Stimulated activated CD4-positive, alpha-beta T cell treated with anti-CD3 and anti-CD28 coated beads, Interleukin-12 subunit alpha, Interleukin-12 subunit beta, amount 100 ng/mL, for 24 hours (primary cell): ENCODE results near the gene MVB12B.

Experiments
- DNase-seq, 2 experiments: peaks; one replicate each; pipeline ENCODE4 v3.0.0-alpha.2; 2020; ENCODE audit warnings: low read depth in 2 of 2

MVB12B gene

DNA sequence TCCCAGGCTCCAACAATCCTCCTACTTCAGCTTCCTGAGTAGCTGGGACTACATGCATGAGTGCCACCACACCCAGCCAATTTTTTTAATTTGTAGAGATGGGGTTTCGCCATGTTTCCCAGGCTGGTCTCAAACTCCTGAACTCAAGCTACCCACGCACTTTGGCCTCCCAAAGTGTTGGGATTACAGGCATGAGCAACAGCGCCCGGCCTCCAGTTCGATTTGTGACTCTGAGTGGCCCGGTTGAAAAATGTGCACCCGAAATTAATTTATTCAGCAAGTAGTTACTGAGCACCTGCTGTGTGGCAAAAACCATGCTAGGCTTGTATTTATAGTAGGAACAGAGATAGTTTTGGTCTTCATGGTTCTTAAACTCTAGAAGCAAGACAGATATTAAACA, 58.3 kb downstream of the MVB12B start:
- DNase-seq, result no peak

DNA sequence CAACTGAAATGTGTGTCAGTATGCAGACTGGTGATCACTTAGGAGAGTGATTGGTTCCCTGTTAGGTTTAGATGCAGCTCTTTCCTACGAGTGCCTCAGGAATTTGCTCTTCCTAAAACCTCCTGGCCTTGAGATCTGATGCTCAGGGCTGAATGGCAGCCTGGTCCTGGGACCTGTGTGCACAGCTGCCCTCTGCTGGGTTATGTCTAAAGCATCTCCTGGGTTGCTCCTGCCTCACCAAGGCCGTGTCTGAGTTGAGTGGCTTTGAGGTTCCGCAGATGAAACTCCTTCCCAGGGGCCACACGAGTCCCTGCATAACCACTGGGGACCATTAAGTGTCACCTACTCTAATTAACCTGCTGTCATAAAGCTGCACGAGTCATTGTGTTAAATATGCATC, 59.5 kb downstream of the MVB12B start:
- no peak for DNase-seq

DNA sequence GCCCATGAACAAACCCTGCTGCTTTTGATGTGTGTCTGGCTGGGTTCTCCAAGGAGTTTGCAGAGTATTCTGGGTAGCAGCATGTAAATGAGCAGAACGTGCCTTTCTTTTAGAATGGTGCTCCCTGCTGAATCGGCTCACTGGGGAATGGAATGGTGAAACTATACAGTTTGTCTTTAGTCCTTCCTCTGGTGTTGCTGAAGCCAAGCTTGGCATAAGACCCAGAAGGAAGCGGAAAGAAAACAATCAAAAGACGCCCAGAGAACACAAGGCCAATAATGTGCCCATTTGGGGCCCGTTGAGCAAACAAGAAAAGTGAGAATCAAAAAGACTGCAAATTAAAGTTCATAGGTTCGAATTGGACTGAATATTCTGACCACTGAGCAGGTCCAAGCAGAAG, 60.1 kb downstream of the MVB12B start:
- DNase-seq, result no peak

DNA sequence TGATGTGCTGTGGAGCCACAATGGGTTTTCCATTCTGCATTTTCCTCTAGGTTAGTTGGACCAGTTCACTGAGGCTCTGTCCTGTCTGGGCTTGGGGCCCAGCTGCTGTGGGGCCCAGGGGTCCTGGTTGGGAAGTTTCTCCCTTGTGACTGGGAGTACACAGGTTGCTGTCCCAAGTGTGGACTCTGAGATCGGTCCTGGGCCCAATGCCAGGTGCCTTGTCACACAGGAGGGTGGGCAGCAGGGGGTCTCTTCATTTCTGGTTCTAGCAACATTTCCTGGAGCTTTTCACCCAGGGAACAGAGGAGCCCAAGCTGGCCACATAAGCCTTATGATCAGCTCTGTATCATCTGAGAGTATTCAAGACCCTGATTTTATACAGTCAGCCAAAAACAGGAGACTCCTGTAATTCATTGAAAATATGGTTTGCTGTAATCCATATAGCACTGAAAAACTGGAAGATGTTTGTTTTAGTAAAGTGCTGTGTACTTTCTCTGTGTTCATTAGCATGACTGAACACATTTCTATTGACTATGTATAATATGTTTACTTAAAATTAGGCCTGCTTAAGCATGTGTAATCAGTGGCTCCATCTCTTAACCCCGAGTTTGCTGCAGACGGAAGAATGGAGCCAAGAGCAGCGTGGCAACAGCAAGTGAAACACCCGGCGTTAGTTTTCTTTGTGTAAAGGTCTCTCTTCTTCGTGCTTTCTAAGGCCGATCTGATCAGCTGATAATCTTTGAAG, 62.5 kb downstream of the MVB12B start:
- DNase-seq, result no peak

DNA sequence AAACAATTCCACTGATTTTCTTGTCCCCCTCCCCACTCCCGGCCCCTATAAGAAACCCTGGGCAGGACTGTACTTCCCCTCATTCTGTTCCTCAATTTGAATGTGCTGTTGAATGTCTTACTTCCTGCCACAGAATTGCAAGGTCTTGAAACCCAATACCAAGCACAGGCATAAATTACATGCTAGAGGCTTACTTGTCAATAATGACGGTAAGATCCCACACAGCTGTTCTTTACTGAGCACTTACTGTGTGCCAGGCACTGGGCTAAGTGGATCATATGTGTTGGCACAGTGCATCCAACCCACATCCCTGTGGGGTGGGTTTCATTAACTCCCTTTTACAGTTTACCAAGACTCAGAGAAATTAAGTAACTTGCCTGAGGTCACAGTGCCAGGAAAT, 63.4 kb downstream of the MVB12B start:
- no peak for DNase-seq

- DNase-seq, result no peak
Measured at GRCh38 chr9:126390923-126391322, 64.3 kb downstream of the MVB12B start.

GRCh38 chr9:126391713-126392661, 65.4 kb downstream of the MVB12B start:
- no peak for DNase-seq

GRCh38 chr9:126392662-126393371, 66.2 kb downstream of the MVB12B start:
- DNase-seq, result no peak

DNA sequence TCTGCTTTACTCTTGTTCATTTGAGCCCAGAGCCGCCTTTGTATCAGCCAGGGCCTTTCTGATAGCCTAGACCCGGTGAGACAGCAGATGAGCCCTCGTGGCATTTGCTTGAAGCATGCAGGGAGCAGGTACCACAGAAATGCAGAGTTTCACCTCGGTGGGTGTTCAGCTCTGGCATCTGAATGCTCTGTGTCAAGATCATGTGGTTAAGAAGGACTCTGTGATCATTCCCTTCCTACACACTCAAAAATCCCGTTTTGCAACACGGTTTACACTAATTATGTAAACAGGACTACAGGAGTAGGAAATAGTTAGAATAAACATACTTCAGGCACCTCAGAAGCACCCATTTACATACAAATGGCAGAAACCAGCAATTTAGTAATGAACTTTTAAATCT, 67.2 kb downstream of the MVB12B start:
- no peak for DNase-seq

DNA sequence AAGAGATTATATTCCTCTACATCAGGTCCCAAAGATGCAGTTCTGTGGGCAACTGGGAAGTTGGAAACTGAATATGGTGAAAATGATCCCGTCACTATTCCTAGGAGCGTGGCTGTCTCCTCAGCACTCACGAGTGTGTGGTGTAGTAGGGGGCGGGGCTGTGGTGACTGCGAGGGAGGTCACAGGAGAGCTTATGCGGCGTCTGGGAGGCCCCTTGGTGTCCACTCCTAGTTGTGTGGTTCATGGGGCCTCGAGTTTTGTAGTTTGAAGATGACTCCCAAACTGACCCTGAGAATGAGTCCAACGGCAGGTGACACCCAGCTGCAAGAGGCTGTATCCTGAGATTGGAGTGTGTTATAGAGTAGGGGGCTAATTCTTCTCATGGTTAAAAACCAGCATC, 68.2 kb downstream of the MVB12B start:
- no peak for DNase-seq

DNA sequence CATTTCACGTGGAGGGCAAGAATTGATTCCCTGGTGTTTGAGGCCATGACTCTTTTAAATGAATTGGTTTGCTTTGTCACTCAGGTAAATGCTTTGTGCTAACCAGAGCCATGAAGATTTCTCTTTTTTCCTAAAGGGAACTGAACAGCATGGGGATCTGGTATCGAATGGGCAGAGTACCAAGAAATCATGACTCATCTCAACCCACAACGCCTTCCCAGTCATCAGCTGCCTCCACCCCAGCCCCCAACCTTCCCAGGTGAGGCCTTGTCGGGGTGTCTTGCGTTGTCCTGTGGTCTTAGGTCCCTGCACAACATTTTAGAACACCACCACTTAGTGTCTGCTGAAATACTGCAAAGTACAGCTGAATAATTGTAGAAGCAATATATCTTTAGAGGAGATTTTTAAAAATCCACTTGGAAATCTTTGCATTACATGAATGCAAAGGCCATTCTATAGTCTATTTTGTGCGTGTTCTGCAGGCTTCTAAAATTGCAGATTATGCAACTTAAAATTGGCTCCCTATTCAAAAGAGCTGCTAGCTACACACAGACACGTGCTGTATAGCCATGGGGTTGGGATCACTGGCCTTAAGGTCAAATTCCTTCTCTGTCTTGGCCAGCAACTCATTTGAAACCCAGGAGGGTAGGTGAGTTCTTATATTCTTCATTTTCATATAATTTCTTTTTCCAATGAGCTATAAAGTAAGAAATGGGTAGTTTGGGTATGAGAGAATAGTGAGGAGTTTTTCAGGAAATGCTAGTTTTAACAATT, 69.0 kb downstream of the MVB12B start:
- DNase-seq, result no peak

DNA sequence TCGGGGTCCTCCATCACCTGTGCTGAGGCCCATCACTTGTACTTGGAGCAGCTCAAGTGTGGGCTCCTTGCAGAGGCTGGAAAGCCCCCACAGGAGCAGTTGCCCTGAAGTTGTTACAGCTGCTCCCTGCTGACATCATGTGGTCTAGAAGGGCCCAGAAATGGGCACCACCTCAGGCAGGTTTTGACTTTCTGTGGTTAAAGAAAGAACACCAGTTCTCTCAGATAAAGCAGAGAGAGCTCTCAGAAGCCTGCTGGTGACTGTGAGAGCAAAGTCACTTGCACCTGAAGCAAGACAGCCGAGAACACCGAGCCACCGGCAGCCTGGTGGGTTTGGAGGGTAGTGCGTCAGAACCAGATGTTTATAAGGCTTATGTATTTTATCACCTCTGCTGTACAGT, 70.4 kb downstream of the MVB12B start:
- DNase-seq, result peak; percentile 19 to 41

GRCh38 chr9:126398403-126399058, 71.9 kb downstream of the MVB12B start:
- DNase-seq, result peak; percentile 50 to 74

DNA sequence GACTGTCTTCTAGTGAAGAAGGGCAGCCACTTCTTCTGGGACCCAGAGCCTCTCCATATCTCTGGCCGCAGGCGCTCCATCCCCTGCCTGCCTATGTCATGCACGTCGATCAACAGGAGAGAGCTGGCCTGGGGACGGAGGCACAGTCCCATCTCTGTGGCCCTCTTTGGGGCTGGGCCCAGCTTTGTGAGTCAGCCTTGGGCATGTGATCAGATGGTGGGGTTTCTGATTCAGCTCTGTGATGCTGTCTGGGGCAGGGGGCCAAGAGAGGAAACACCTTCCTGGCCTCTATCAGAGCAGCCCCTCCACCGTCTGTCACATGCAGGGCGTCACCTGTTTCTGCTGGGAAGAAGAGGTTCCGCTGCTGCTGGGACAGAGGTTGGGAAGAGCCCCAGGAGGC, 72.6 kb downstream of the MVB12B start:
- DNase-seq, result no peak

GRCh38 chr9:126399789-126400188, 73.2 kb downstream of the MVB12B start:
- DNase-seq, result no peak

- no peak for DNase-seq
Measured at GRCh38 chr9:126400571-126400970, 73.9 kb downstream of the MVB12B start.

DNA sequence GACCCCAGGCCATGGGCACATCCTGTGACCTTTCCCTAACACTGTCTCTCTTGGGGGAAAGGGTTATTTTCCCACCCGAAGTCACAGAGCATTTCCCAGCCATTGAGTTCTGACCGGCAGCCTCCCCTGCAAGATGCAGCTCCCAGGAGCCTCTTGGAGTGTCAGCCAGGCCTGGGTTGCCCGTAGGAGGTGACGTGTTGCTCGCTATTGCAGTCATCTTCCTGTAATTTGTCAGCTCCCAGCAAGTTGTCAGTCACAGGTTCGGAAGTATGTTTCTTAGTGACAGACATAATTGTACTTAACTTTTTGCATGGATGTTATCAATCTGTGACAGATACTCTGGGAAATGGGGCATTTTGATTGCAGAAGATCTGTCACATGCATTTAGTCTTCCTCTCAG, 74.5 kb downstream of the MVB12B start:
- no peak for DNase-seq

- DNase-seq, result no peak
Measured at GRCh38 chr9:126401581-126401980, 75.0 kb downstream of the MVB12B start.

DNA sequence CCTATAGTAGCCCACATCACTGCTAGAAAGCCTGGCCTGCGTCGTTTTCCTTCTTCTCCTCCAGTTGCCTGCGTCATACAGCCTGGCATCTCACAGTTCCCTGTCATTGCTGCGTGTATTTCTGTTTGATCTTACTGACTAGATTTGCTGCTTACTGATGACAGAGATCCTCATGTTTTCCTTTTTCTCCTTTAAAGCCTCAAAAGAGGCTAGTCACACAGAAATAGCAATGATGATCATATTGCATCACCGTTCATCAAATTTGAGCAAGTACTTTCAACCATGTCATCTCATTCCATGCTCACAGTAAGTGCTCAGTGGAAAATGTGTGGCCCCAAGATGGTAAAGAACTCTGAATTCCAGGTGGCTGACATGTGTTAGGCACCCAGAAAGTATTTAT, 76.8 kb downstream of the MVB12B start:
- DNase-seq, result no peak

DNA sequence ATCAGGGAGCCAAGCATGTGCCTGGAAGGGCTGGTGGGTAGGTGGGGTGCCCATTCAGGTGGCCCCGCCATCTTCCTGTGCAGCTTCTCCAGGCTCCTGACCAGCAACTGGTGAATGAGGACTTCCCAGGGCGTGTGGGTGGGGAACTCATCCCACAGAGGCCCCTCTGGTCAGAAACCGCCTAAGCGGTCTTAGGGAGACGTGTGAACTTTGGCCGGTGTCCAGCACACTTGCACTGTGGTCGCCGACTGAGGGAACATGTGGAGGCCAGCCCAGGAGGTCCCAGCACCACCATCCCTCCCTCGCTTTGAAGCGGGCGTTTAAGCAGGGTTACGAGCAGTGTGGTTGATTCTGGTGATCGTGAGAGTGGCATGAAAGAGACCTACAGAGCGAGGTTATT, 77.8 kb downstream of the MVB12B start:
- no peak for DNase-seq

DNA sequence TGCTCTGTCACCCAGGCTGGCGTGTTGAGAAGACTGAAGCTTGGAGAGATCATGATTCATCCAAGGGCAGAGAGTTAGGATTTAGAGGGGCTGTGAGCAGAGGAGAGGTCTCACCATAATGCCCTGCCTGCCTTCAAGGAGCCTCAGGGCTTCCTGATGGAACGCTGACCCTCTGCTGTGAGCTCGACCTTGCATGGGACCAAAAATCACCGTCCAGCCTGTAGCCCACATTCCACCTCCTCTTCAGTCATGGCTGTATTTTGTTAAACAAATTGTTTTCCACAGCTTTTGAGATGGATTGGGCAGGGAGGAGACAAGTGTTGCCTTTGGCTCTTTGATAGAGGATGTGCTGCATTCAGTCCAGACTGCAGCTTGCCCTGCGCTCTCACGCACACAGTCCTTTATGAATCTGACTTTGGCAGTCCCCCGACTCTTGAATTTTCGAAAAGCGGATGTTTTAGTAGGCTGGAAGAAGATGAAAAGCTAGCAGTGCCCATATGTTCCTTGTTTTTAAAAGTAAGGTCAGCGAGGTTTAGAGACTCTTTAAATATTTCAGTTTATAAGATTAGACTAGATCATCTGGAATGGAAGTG, 79.5 kb downstream of the MVB12B start:
- no peak for DNase-seq
